Measurements from ENCODE around the gene SRRM3. TPM values are rescaled to one million over a fixed set of nuclear protein-coding genes. Genes with fewer than 3 reads are reported as not detected.
A peak's percentile ranks its signal among the peaks of the same experiment; 100 is the strongest.

The SRRM3 gene
- total and polyA plus RNA-seq, 9 of the 15 experiments (the other 6 are each of a cell fraction or from before 2014, with no cell fraction given): 0.04 to 0.91 (median 0.46) TPM; not detected in 2

GRCh38 chr7:76246804-76247389 lies 45.2 kb downstream of the SRRM3 start:
- peaks cover 0 to 6% of the 10 kb centered on the region in 2 experiments; a peak in 1 of 5 replicates for H3K4me1 ChIP-seq (replicated peaks in 1 of 2; ENCODE audit: control insufficient read depth in 2 of 2, insufficient read depth in 2 of 2, low read length in 2 of 2)
- H4K20me1 ChIP-seq (replicated peaks; ENCODE audit: control insufficient read depth, insufficient read depth, low read length): peaks cover 3% of the 10 kb centered on the region; the same call in 1 of the 2 replicates
- no peak overlapping the region for H3K4me2 ChIP-seq (ENCODE audit: insufficient read depth, low read length)
- FAIRE-seq (no peak), DNase-seq (ENCODE audit: extremely low read depth in 1 of 4, low spot score in 3 of 4) (no peak), ATAC-seq (peak; percentile 38; the same call in 1 of the 3 replicates)
- H3K9me1 ChIP-seq (ENCODE audit: control insufficient read depth, insufficient read depth, low read length): no peaks in the 10 kb centered on the region
- ChIA-PET POLR2A (interaction anchor here (0.8 to 0.9 kb wide), 2 partner anchors 8 to 23 kb away, joined by 3 read pairs; no protein-coding TSS in a partner anchor), CTCF (ENCODE audit: low intra/inter-chr PET ratio) (no interaction called here)
- intact Hi-C loops (cut with micrococcal nuclease): no loop called here
- no peak for TF ChIP-seq MBD2 (IDR thresholded peaks at IDR 0.05; ENCODE audit: borderline replicate concordance, low read depth)
- no peak for TF ChIP-seq TBL1XR1 (IDR thresholded peaks at IDR 0.05; ENCODE audit: low read length in 2 of 2)
- TF ChIP-seq NR2C1 (IDR thresholded peaks at IDR 0.05): no peak
- no peak for TF ChIP-seq NR2C1 (tag; IDR thresholded peaks at IDR 0.05)
- no peak for TF ChIP-seq SREBF2 (CRISPR knock-in tag; IDR thresholded peaks at IDR 0.05)
- TF ChIP-seq SNAPC5 (CRISPR knock-in tag; IDR thresholded peaks at IDR 0.05): no peak
- TF ChIP-seq NUFIP1 (IDR thresholded peaks at IDR 0.05; ENCODE audit: partially characterized antibody): no peak
- no peak for TF ChIP-seq ZNF12 (CRISPR knock-in tag; IDR thresholded peaks at IDR 0.05)
- TF ChIP-seq AFF1 (IDR thresholded peaks at IDR 0.05; ENCODE audit: low read depth in 1 of 2, partially characterized antibody in 2 of 2): no peak
- no peak for TF ChIP-seq YY1 (IDR thresholded peaks at IDR 0.05; ENCODE audit: borderline replicate concordance in 1 of 3, control insufficient read depth in 1 of 3, extremely low read depth in 1 of 3, insufficient read depth in 3 of 3, insufficient read length in 1 of 3, insufficient replicate concordance in 2 of 3, low read depth in 1 of 3, low read length in 2 of 3)
- TF ChIP-seq SMAD3 (CRISPR knock-in tag; conservative IDR thresholded peaks at IDR 0.05): no peak
- in situ Hi-C loops (cut with MboI): no loop called here
- no peak overlapping the region for H3K9ac ChIP-seq (ENCODE audit: insufficient read depth in 1 of 2, low read depth in 2 of 2, low read length in 2 of 2)
- H3K27me3 ChIP-seq (ENCODE audit: control insufficient read depth in 2 of 2, insufficient read depth in 2 of 2, low read length in 2 of 2): peaks cover 19 to 49% of the 10 kb centered on the region in 2 experiments; a peak in 4 of 5 replicates
- no peak overlapping the region for H3K27ac ChIP-seq (ENCODE audit: extremely low read depth, low read depth, low read length)
- 0% methylated on average over 4 of the region's 5 CpGs for WGBS (ENCODE audit: insufficient coverage, low coverage, missing lambda C conversion rate)
- H3K4me3 ChIP-seq: no peak overlapping the region
- H3K9me3 ChIP-seq (replicated peaks; ENCODE audit: control insufficient read depth, insufficient read depth, low read depth, low read length): no peaks in the 10 kb centered on the region
- no peaks in the 10 kb centered on the region for H3K79me2 ChIP-seq (ENCODE audit: control insufficient read depth, insufficient read depth, low read length)
- no peak overlapping the region for H2AFZ ChIP-seq (ENCODE audit: low read depth, low read length)
- BruUV-seq (replicated peaks): no TSS peak
- H3K36me3 ChIP-seq (ENCODE audit: control insufficient read depth, insufficient read depth, low read length): no peaks in the 10 kb centered on the region

All from K562 (cell line).